HUES48 (cell line): ENCODE measurements around the gene KYNU.
"Not testable (repeated sequence)": the region's sequence is repeated elsewhere in the genome, so short reads cannot be mapped to it uniquely, and the experiment has no call there.

Experiments
- H3K27ac ChIP-seq: one replicate; pipeline ENCODE4 v1.7.0; 2013; ENCODE audit warnings: low read depth, low read length, inconsistent platforms
- H3K27me3 ChIP-seq: 2 replicates; pipeline ENCODE4 v1.6.1; 2013; ENCODE audit warnings: mild to moderate bottlenecking, low read length; ENCODE audit not compliant: control insufficient read depth, insufficient read depth
- H3K36me3 ChIP-seq: 2 replicates; pipeline ENCODE4 v1.6.1; 2013; ENCODE audit warnings: low read length; ENCODE audit not compliant: control insufficient read depth, insufficient read depth
- H3K4me1 ChIP-seq: 2 replicates; pipeline ENCODE4 v1.6.1; 2013; ENCODE audit warnings: mild to moderate bottlenecking, low read length; ENCODE audit not compliant: control insufficient read depth, insufficient read depth
- H3K4me3 ChIP-seq: 2 replicates; pipeline ENCODE4 v1.5.1; 2013; ENCODE audit warnings: mild to moderate bottlenecking, low read depth, low read length
- H3K9ac ChIP-seq: 2 replicates; pipeline ENCODE4 v1.6.1; 2013; ENCODE audit warnings: mild to moderate bottlenecking, low read depth, low read length, moderate library complexity
- H3K9me3 ChIP-seq: 2 replicates; pipeline ENCODE4 v1.6.1; 2013; ENCODE audit warnings: low read length; ENCODE audit not compliant: control insufficient read depth, insufficient read depth

Gene KYNU

GRCh38 chr2:142882500-142882899 lies 5.0 kb downstream of the KYNU start:
- not testable (repeated sequence) for H3K36me3 ChIP-seq, H3K9me3 ChIP-seq, H3K27me3 ChIP-seq, H3K9ac ChIP-seq, H3K4me1 ChIP-seq, H3K27ac ChIP-seq, H3K4me3 ChIP-seq

GRCh38 chr2:142883526-142883925 lies 6.1 kb downstream of the KYNU start:
- Histone ChIP-seq H3K27me3 (no peaks in the 10 kb centered on the region), H3K4me1 (no peaks in the 10 kb centered on the region), H3K9me3 (no peaks in the 10 kb centered on the region), H3K27ac (no peak overlapping the region), H3K4me3 (no peak overlapping the region), H3K36me3 (no peaks in the 10 kb centered on the region), H3K9ac (no peak overlapping the region)

GRCh38 chr2:142885543-142885942 lies 8.1 kb downstream of the KYNU start:
- Histone ChIP-seq H3K27ac (no peak overlapping the region), H3K9me3 (no peaks in the 10 kb centered on the region), H3K36me3 (no peaks in the 10 kb centered on the region), H3K27me3 (no peaks in the 10 kb centered on the region), H3K4me1 (0 out of 2 replicates have a peak, but pooled peaks cover 4% of the 10 kb centered on the region), H3K4me3 (no peak overlapping the region), H3K9ac (no peak overlapping the region)

GRCh38 chr2:142892715-142893114 lies 15.3 kb downstream of the KYNU start:
- H3K27ac ChIP-seq, result no peak overlapping the region
- 0 out of 2 replicates have a peak, but pooled peaks cover 4% of the 10 kb centered on the region for H3K4me1 ChIP-seq
- no peaks in the 10 kb centered on the region for H3K9me3 ChIP-seq
- H3K36me3 ChIP-seq, result no peaks in the 10 kb centered on the region
- no peaks in the 10 kb centered on the region for H3K27me3 ChIP-seq
- H3K9ac ChIP-seq, result no peak overlapping the region
- no peak overlapping the region for H3K4me3 ChIP-seq

- no peaks in the 10 kb centered on the region for H3K36me3 ChIP-seq
- H3K27ac ChIP-seq, result no peak overlapping the region
- no peak overlapping the region for H3K9ac ChIP-seq
- H3K9me3 ChIP-seq, result no peaks in the 10 kb centered on the region
- H3K4me1 ChIP-seq, result 0 out of 2 replicates have a peak, but pooled peaks cover 4% of the 10 kb centered on the region
- no peak overlapping the region for H3K4me3 ChIP-seq
- H3K27me3 ChIP-seq, result no peaks in the 10 kb centered on the region
These were observed 15.8 kb downstream of the KYNU start for GRCh38 chr2:142893241-142893640.

GRCh38 chr2:142897807-142898206 lies 20.3 kb downstream of the KYNU start:
- Histone ChIP-seq H3K9ac (no peak overlapping the region), H3K9me3 (no peaks in the 10 kb centered on the region), H3K27me3 (no peaks in the 10 kb centered on the region), H3K27ac (no peak overlapping the region), H3K4me3 (no peak overlapping the region), H3K4me1 (no peaks in the 10 kb centered on the region), H3K36me3 (no peaks in the 10 kb centered on the region)

GRCh38 chr2:142900327-142900726 lies 22.9 kb downstream of the KYNU start:
- H3K27ac ChIP-seq, H3K9ac ChIP-seq, H3K9me3 ChIP-seq, H3K4me1 ChIP-seq, H3K27me3 ChIP-seq, H3K4me3 ChIP-seq, H3K36me3 ChIP-seq: not testable (repeated sequence)

- Histone ChIP-seq H3K36me3 (no peaks in the 10 kb centered on the region), H3K9me3 (no peaks in the 10 kb centered on the region), H3K9ac (no peak overlapping the region), H3K27me3 (no peaks in the 10 kb centered on the region), H3K4me3 (no peak overlapping the region), H3K27ac (no peak overlapping the region), H3K4me1 (no peaks in the 10 kb centered on the region)
These were observed 24.3 kb downstream of the KYNU start for GRCh38 chr2:142901780-142902179.

GRCh38 chr2:142903726-142904125 lies 26.3 kb downstream of the KYNU start:
- not testable (repeated sequence) for H3K4me3 ChIP-seq, H3K36me3 ChIP-seq, H3K4me1 ChIP-seq, H3K9me3 ChIP-seq, H3K27ac ChIP-seq, H3K9ac ChIP-seq, H3K27me3 ChIP-seq

GRCh38 chr2:142907653-142908052 lies 30.2 kb downstream of the KYNU start:
- Histone ChIP-seq H3K27ac (no peak overlapping the region), H3K9me3 (no peaks in the 10 kb centered on the region), H3K9ac (no peak overlapping the region), H3K36me3 (no peaks in the 10 kb centered on the region), H3K27me3 (no peaks in the 10 kb centered on the region), H3K4me3 (no peak overlapping the region), H3K4me1 (no peaks in the 10 kb centered on the region)

- no peaks in the 10 kb centered on the region for H3K27me3 ChIP-seq
- H3K4me3 ChIP-seq, result no peak overlapping the region
- H3K36me3 ChIP-seq, result no peaks in the 10 kb centered on the region
- peak overlapping the region; percentile 10 for H3K27ac ChIP-seq
- no peak overlapping the region for H3K9ac ChIP-seq
- H3K4me1 ChIP-seq, result peaks cover 13% of the 10 kb centered on the region
- H3K9me3 ChIP-seq, result no peaks in the 10 kb centered on the region
These were observed 37.2 kb downstream of the KYNU start for GRCh38 chr2:142914507-142915313.
